Prostate gland (tissue), 2 donors: Measurements from ENCODE around the gene ASF1A. TPM values are rescaled to one million over a fixed set of nuclear protein-coding genes. Genes with fewer than 3 reads are reported as not detected.

Source experiments
- DNase-seq: peaks from one replicate; pipeline ENCODE4 v3.0.0-alpha.2; 2019; ENCODE audit warnings: low spot score
- H3K27ac ChIP-seq, 2 donors: fragments of 200-600 bp; sonication (generic); 2 replicates each; pipeline ENCODE4 v1.5.1; 2017 to 2019
- H3K27me3 ChIP-seq: fragments of 200-600 bp; sonication (generic); replicated peaks from 2 replicates; pipeline ENCODE4 v1.5.1; 2019; ENCODE audit not compliant: insufficient read depth
- H3K36me3 ChIP-seq, 2 donors: fragments of 200-600 bp; sonication (generic); 1 replicate in 1 of 2; 2 replicates in 1 of 2; pipeline versions ENCODE4 v1.5.1 to v1.8.1; 2017 to 2019
- H3K4me1 ChIP-seq: fragments of 200-600 bp; sonication (generic); replicated peaks from 2 replicates; pipeline ENCODE4 v1.5.1; 2019
- H3K4me3 ChIP-seq, 2 donors: fragments of 200-600 bp; sonication (generic); 2 replicates each; pipeline ENCODE4 v1.5.1; 2017 to 2019
- H3K9me3 ChIP-seq: fragments of 200-600 bp; sonication (generic); 2 replicates; pipeline ENCODE4 v1.5.1; 2017
- CTCF ChIP-seq, 4 experiments: fragments of 200-600 bp in 2 of 4; fragments of 450-650 bp in 2 of 4; sonication (generic) in 2 of 4; IDR thresholded peaks; 1 replicate in 3 of 4; 2 replicates in 1 of 4; pipeline ENCODE4 v1.5.1; 2016 to 2019; ENCODE audit warnings: antibody characterized with exemption in 4 of 4, mild to moderate bottlenecking in 2 of 4, moderate library complexity in 2 of 4
- POLR2A ChIP-seq: fragments of 450-650 bp; IDR thresholded peaks from one replicate; pipeline ENCODE4 v1.6.1; 2016; ENCODE audit warnings: antibody characterized with exemption, mild to moderate bottlenecking
- POLR2AphosphoS5 ChIP-seq: sonication (generic); formaldehyde crosslinking; IDR thresholded peaks from one replicate; pipeline ENCODE4 v1.6.1; 2017; ENCODE audit warnings: antibody characterized with exemption
- WGBS: methylation state at CpG from one replicate; pipeline ENCODE4 v1.1.5; 2018; 5-methylcytosine and 5-hydroxymethylcytosine counted together
- intact Hi-C: fragments of 100-400 bp; cut with DNase I; formaldehyde crosslinking; loops from one replicate; pipeline ENCODE4 v1.14.2; 2022
- total RNA-seq, 2 donors: library from RNA; depleted of rRNA; stranded (reverse); fragments of >200 nt; gene quantifications; one replicate each; pipeline ENCODE4 v1.1.0, GENCODE V29; 2016

The ASF1A gene
- total RNA-seq, 2 donors from 2014 or later, result 12.5 to 15.6 TPM

DNA sequence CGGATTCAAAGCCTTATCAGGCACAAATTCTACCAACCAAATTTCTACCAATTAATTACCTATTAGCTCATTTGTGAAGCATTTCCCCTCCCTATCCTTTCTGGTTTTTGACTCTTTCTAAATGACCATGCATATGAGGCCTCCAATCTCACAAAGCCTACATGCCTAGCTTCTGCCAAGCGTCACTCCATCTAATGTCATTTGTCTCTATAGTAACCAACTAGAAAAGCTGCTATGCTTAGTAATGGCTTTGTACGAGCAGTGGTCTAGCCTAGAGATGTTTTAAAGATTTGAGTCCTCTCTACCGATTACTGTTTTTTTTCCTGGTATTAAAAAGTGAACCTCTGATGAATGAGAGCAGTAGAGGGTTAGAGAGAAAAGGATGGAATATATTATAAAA, 4.8 kb upstream of the ASF1A start:
- TF ChIP-seq POLR2A, result no peak
- no peak for TF ChIP-seq POLR2AphosphoS5
- no peak for TF ChIP-seq CTCF (IDR thresholded peaks at IDR 0.05)
- Histone ChIP-seq H3K4me1 (no peaks in the 10 kb centered on the region), H3K36me3 (no peaks in the 10 kb centered on the region), H3K27ac (no peak overlapping the region), H3K27me3 (no peaks in the 10 kb centered on the region), H3K4me3 (no peak overlapping the region), H3K9me3 (no peaks in the 10 kb centered on the region)
- WGBS, result 91% methylated on average over 4 of the region's 4 CpGs
- intact Hi-C loops, result no loop called here
- DNase-seq, result no peak

- Histone ChIP-seq H3K4me1 (no peaks in the 10 kb centered on the region), H3K27me3 (no peaks in the 10 kb centered on the region), H3K4me3 (no peak overlapping the region), H3K9me3 (no peaks in the 10 kb centered on the region), H3K36me3 (no peaks in the 10 kb centered on the region), H3K27ac (no peak overlapping the region)
- DNase-seq, result no peak
- intact Hi-C loops, result loop anchor here (5.0 kb wide), 1 partner anchor 186 kb away; the partner anchor contains the start of gene FAM184A
- WGBS, result 89% methylated on average over 5 of the region's 5 CpGs
- TF ChIP-seq CTCF (IDR thresholded peaks at IDR 0.05), result no peak
- no peak for TF ChIP-seq POLR2AphosphoS5
- no peak for TF ChIP-seq POLR2A
Observed at GRCh38 chr6:118890997-118891790, 2.8 kb upstream of the ASF1A start.

- Histone ChIP-seq H3K27ac (peak overlapping the region; percentile 80 to 92), H3K9me3 (no peaks in the 10 kb centered on the region), H3K4me3 (peak overlapping the region; percentile 75 to 80), H3K27me3 (no peaks in the 10 kb centered on the region), H3K36me3 (no peaks in the 10 kb centered on the region), H3K4me1 (no peaks in the 10 kb centered on the region)
- intact Hi-C loops, result loop anchor here (5.0 kb wide), 1 partner anchor 185 kb away; the partner anchor contains the start of gene FAM184A
- WGBS, result 13% methylated on average over 6 of the region's 6 CpGs
- no peak for DNase-seq
- peak; percentile 4 for TF ChIP-seq POLR2AphosphoS5
- TF ChIP-seq POLR2A, result no peak
Observed at GRCh38 chr6:118892355-118892991, 1.5 kb upstream of the ASF1A start.

GRCh38 chr6:118893064-118893806, 717 bp upstream of the ASF1A start:
- intact Hi-C loops, result loop anchor here (5.0 kb wide), 1 partner anchor 184 kb away; the partner anchor contains the start of gene FAM184A
- under 1% methylated on average over 18 of the region's 18 CpGs for WGBS
- peak; percentile 21 for DNase-seq
- H3K4me1 ChIP-seq, result no peaks in the 10 kb centered on the region
- no peaks in the 10 kb centered on the region for H3K36me3 ChIP-seq
- peak overlapping the region; percentile 80 to 92 for H3K27ac ChIP-seq
- H3K27me3 ChIP-seq, result no peaks in the 10 kb centered on the region
- H3K4me3 ChIP-seq, result peak overlapping the region; percentile 75 to 80
- TF ChIP-seq POLR2AphosphoS5, result no peak
- no peak for TF ChIP-seq POLR2A
- TF ChIP-seq CTCF (IDR thresholded peaks at IDR 0.05), result no peak
- no peaks in the 10 kb centered on the region for H3K9me3 ChIP-seq
